Right lobe of liver (tissue), 6 donors: ENCODE data around the gene GATD1. TPM values are rescaled to one million over a fixed set of nuclear protein-coding genes. Genes with fewer than 3 reads are reported as not detected.

Experiments
- ATAC-seq, 4 donors: fragments of 200-7000 bp; cut with Tn5 transposase; one replicate each; pipeline ENCODE4 v1.9.1; 2020; ENCODE audit warnings: mild to moderate bottlenecking in 4 of 4, moderate library complexity in 4 of 4
- DNase-seq, 3 donors: peaks; one replicate each; pipeline ENCODE4 v3.0.0-alpha.2; 2020
- H3K27ac ChIP-seq, 3 donors: fragments of 200-600 bp; one replicate each; pipeline ENCODE4 v1.8.0; 2022
- H3K27me3 ChIP-seq, 2 donors: fragments of 200-600 bp; one replicate each; pipeline ENCODE4 v1.8.0; 2022
- H3K36me3 ChIP-seq, 4 donors: fragments of 200-600 bp; sonication (generic) in 1 of 4; one replicate each; pipeline versions ENCODE4 v1.5.1 to v1.8.0; 2017 to 2022; ENCODE audit warnings: control low read depth in 1 of 4
- H3K4me1 ChIP-seq, 4 donors: fragments of 200-600 bp; sonication (generic) in 1 of 4; one replicate each; pipeline versions ENCODE4 v1.5.1 to v1.8.0; 2017 to 2022; ENCODE audit warnings: control low read depth in 1 of 4
- H3K4me3 ChIP-seq, 3 donors: fragments of 200-600 bp; one replicate each; pipeline ENCODE4 v1.8.0; 2022
- H3K9me3 ChIP-seq, 4 donors: fragments of 200-600 bp; sonication (generic) in 1 of 4; one replicate each; pipeline versions ENCODE4 v1.5.1 to v1.8.0; 2017 to 2022; ENCODE audit warnings: control low read depth in 1 of 4
- CTCF ChIP-seq, 4 donors: fragments of 200-600 bp in 3 of 4; fragments of 450-650 bp in 1 of 4; IDR thresholded peaks; one replicate each; pipeline versions ENCODE4 v1.5.1 to v1.8.0; 2016 to 2022; ENCODE audit warnings: antibody characterized with exemption in 4 of 4, mild to moderate bottlenecking in 2 of 4
- POLR2A ChIP-seq: fragments of 450-650 bp; IDR thresholded peaks from one replicate; pipeline ENCODE4 v1.6.1; 2017; ENCODE audit warnings: antibody characterized with exemption, mild to moderate bottlenecking
- WGBS: methylation state at CpG from one replicate; pipeline ENCODE4 v1.1.6; 2018; ENCODE audit warnings: low coverage, low lambda C conversion rate; ENCODE audit not compliant: insufficient coverage; ENCODE audit errors: missing lambda C conversion rate; 5-methylcytosine and 5-hydroxymethylcytosine counted together
- intact Hi-C, 2 donors: fragments of 100-400 bp; cut with DNase I; formaldehyde crosslinking; loops; one replicate each; pipeline versions ENCODE4 v1.11.2 to v1.14.1; 2022
- total RNA-seq, 6 experiments: library from RNA; depleted of rRNA in 2 of 6; stranded (reverse); fragments of >200 nt in 2 of 6; fragmentation: NEBNext Ultra II Directional in 3 of 6; extraction: Animal tissue kit (Norgen Biotek cat#: 25700) in 3 of 6; gene quantifications; one replicate each; pipeline versions ENCODE4 v1.1.0 to v1.2.4, GENCODE V29; 2016 to 2023
- donor health status: DM: no; HTN: yes; CAD: no.
- donor health status: DM: no; HTN: no; CAD: no.
- donor health status: DM: no; HTN: no; CAD: no.
- donor health status: DM: no; HTN: yes; CAD: no.
- donor health status: DM: no; HTN: yes; CAD: no.

The GATD1 gene
- total RNA-seq, 6 experiments from 2014 or later = 15.8 to 31.9 (median 27.7) TPM

DNA sequence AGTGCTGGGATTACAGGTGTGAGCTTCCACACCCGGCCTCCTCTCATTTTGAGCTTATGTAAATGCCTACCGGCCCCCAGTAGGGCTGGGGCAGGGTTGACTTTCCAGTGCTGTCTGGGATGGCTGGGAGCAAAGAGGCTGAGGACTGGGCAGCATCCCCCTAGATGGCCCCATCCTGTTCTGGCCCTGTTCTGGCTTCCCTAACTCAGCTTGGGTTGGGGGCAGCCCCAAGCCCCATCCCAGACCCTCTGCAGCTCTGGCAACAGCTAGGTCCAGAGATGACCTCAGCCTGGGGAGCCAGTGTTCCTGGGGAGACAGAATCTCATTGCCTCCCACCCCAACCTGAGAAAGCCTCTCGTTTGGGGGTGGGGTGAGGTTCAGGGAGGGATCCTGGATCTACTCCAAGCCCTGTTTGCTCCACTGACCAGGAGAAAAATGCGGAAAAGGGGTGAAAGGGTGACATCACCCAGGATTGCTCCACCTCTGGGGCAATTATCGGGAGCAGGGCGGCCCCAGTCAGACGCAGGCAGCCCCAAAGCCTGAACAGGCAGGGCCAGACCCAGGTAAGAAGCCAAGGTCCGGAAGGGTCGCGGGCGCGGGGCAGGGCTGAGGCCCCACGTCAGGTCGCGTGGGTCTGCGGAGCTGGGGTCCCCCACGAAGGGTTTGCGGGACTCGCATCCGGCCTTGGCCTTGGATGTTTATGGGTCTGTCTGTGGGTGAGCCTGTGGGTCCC is 41.3 kb upstream of the GATD1 start, which contains the start of gene PNPLA2:
Gene PNPLA2, plus strand, starts transcription at position 519 of the 733 bp plus-strand sequence. CDS start 805 bp downstream, outside the sequence.
- H3K9me3 ChIP-seq = no peaks in the 10 kb centered on the region
- 15% methylated on average over 4 of the region's 20 CpGs for WGBS
- TF ChIP-seq CTCF (IDR thresholded peaks at IDR 0.05) (no peak), POLR2A (peak; percentile 60)
- peak within 1 kb of the TSS; percentile 81 to 94 (median 88) for H3K27ac ChIP-seq
- H3K4me3 ChIP-seq = peak within 1 kb of the TSS; percentile 71 to 99 (median 94)
- ATAC-seq = peak in 2 of 4 donors; percentile 1 to 17
- DNase-seq = no peak
- intact Hi-C loops = no loop called here
- H3K36me3 ChIP-seq = peaks cover 0 to 13% (median 0%) of the 10 kb centered on the region in 4 donors
- no peaks in the 10 kb centered on the region for H3K27me3 ChIP-seq
- peaks cover 0 to 26% (median 11%) of the 10 kb centered on the region in 4 donors for H3K4me1 ChIP-seq

GRCh38 chr11:816433-816779 is 39.1 kb upstream of the GATD1 start:
- Histone ChIP-seq H3K4me3 (no peak overlapping the region), H3K27me3 (no peaks in the 10 kb centered on the region), H3K36me3 (peaks cover 0 to 25% (median 0%) of the 10 kb centered on the region in 4 donors), H3K9me3 (no peaks in the 10 kb centered on the region), H3K4me1 (peaks cover 0 to 18% (median 3%) of the 10 kb centered on the region in 4 donors), H3K27ac (no peak overlapping the region)
- no peak for TF ChIP-seq CTCF (IDR thresholded peaks at IDR 0.05)
- TF ChIP-seq POLR2A = no peak
- ATAC-seq = no peak
- intact Hi-C loops = no loop called here
- no peak for DNase-seq
- 76% methylated on average over 7 of the region's 11 CpGs for WGBS

DNA sequence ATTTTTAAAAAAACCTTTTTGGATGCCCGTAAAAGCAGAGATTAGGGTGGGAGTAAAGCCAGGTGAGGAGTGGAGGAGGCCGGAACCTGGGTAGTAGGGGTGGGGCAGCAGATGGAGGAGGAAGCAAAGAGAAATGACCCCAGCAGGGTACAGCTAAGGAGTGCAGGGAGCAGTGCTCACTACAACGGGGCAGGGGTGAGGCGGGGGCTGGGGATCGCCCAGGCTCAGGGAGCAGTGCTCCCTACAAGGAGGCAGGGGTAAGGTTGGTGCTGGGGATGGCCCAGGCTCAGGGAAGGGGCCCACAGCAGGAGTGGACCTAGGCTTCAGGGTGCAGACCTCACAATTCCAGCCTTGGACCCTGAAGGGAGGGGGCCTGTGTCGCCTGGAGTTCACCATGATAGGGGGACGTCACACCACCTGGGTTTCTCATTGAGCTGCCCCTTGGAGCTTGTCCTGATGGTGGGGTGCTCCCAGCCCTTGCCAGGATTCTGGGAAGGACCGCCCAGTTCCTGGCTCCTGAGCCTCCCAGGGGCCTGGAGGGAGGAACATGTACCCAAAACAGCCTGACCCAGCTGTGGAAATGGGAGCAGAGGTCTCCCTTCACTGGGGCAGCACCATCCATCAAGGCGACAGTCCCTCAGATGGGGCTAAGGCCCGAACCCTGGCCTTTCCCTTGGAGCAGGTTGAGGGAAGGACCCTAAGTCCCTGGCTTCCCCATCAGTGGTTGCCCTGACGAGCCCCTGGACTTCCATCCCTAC is 38.6 kb upstream of the GATD1 start:
- Histone ChIP-seq H3K36me3 (peaks cover 0 to 29% (median 0%) of the 10 kb centered on the region in 4 donors), H3K9me3 (no peaks in the 10 kb centered on the region), H3K4me1 (peaks cover 0 to 21% (median 5%) of the 10 kb centered on the region in 4 donors), H3K27ac (no peak overlapping the region), H3K4me3 (no peak overlapping the region), H3K27me3 (no peaks in the 10 kb centered on the region)
- 92% methylated on average over 1 of the region's 11 CpGs for WGBS
- no peak for DNase-seq
- ATAC-seq = no peak
- TF ChIP-seq CTCF (IDR thresholded peaks at IDR 0.05) = no peak
- intact Hi-C loops = no loop called here

DNA sequence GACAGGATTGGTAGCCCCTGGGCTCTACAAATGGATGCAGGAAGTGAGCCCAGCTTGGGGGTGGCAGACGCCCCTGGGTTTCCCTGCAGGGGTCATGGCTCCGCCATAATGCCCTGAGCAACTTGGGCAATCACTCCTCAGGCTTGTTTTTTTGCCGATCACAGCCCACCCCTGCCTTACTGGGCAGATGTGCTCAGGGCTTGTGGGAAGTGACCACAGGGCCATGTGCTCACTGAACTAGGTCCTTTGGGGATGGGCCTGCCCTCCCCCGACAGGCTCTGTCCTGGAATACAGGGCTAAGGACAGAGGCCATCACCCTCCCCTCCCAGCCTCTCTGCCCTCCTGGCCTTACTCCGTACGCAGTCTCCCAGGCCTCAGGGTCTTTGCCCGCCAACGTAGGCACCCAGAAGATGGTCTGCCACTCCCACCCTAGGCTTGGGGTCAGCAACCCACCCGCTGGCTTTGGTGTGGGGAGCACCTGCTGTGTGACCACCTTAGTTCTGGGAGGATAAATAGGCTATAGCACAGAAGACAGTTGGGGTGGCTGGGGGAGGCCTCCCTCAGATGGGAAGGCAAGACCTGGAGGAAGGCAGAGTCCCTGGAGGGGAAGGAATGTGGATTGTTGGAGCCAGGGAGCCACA is 36.3 kb upstream of the GATD1 start:
- Histone ChIP-seq H3K27ac (no peak overlapping the region), H3K4me3 (no peak overlapping the region), H3K27me3 (no peaks in the 10 kb centered on the region), H3K9me3 (no peaks in the 10 kb centered on the region), H3K36me3 (peaks cover 0 to 29% (median 0%) of the 10 kb centered on the region in 4 donors), H3K4me1 (peaks cover 0 to 17% (median 6%) of the 10 kb centered on the region in 4 donors)
- no peak for DNase-seq
- ATAC-seq = no peak
- no CpG with 5 or more reads among the region's 9 CpGs for WGBS
- intact Hi-C loops = no loop called here
- TF ChIP-seq POLR2A (no peak), CTCF (IDR thresholded peaks at IDR 0.05) (no peak)
